Endothelial cell of umbilical vein (primary cell): ENCODE measurements around the gene GNAO1. TPM values are rescaled to one million over a fixed set of nuclear protein-coding genes. Genes with fewer than 3 reads are reported as not detected.

Source experiments
- BruUV-seq: library from RNA; stranded (reverse); fragments of 400-500 nt; replicated peaks from 2 replicates; lab custom pipeline; 2021; lab: Mats Ljungman, UMichigan
- CTCF ChIA-PET: fragments of 300-600, 350-600 bp; sonication (Branson Sonifier 250); formaldehyde crosslinking; loops from one replicate; lab custom pipeline; 2021; ENCODE audit warnings: antibody characterized with exemption, inconsistent platforms; lab: Charles Lee
- POLR2A ChIA-PET: fragments of 300-600, 350-600 bp; sonication (Branson Sonifier 250); formaldehyde crosslinking; loops from one replicate; lab custom pipeline; 2021; ENCODE audit warnings: antibody characterized with exemption, inconsistent platforms; lab: Charles Lee
- DNase-seq: peaks from one replicate; pipeline ENCODE4 v3.0.0-alpha.2; 2011; ENCODE audit warnings: low read depth, low spot score
- FAIRE-seq: peaks from 2 replicates; lab custom pipeline; 2011; peaks lifted over from hg19 to GRCh38; lab: Jason Lieb, UNC
- H2AFZ ChIP-seq: 2 replicates; pipeline ENCODE4 v1.6.0; 2012; ENCODE audit warnings: low read depth, low read length, control low read depth, inconsistent platforms
- H3K27ac ChIP-seq: 2 replicates; pipeline ENCODE4 v1.5.1; 2011; ENCODE audit warnings: low read depth, mild to moderate bottlenecking, control low read depth, low read length, moderate library complexity; ENCODE audit not compliant: insufficient read depth
- H3K27me3 ChIP-seq, 2 experiments: 2 replicates each; pipeline versions ENCODE4 v1.6.0 to v1.6.1; 2011; ENCODE audit warnings: low read length in 2 of 2, mixed read lengths in 1 of 2; ENCODE audit not compliant: control insufficient read depth in 2 of 2, insufficient read depth in 2 of 2
- H3K36me3 ChIP-seq, 2 experiments: 2 replicates in 1 of 2; 3 replicates in 1 of 2; pipeline ENCODE4 v1.5.1; 2011; ENCODE audit warnings: low read length in 2 of 2, mild to moderate bottlenecking in 1 of 2, moderate library complexity in 1 of 2; ENCODE audit not compliant: control insufficient read depth in 2 of 2, insufficient read depth in 2 of 2; ENCODE audit errors: extremely low read depth in 1 of 2
- H3K4me1 ChIP-seq: 3 replicates; pipeline ENCODE4 v1.5.1; 2011; ENCODE audit warnings: mild to moderate bottlenecking, low read length; ENCODE audit not compliant: control insufficient read depth, insufficient read depth; ENCODE audit errors: extremely low read depth
- H3K4me2 ChIP-seq: 2 replicates; pipeline ENCODE4 v1.6.1; 2011; ENCODE audit warnings: low read length, control low read depth, mixed read lengths; ENCODE audit not compliant: insufficient read depth
- H3K4me3 ChIP-seq, 3 experiments: fragments of 200-600 bp in 1 of 3; sonication (generic), shearing (Covaris generic) in 1 of 3; replicated peaks in 1 of 3; 2 replicates each; pipeline ENCODE4 v1.5.1; 2011 to 2016; ENCODE audit warnings: control low read depth in 3 of 3, low read length in 3 of 3, mild to moderate bottlenecking in 2 of 3, inconsistent platforms in 1 of 3, low read depth in 1 of 3, moderate library complexity in 1 of 3; ENCODE audit not compliant: insufficient read depth in 1 of 3
- H3K79me2 ChIP-seq: 2 replicates; pipeline ENCODE4 v1.6.0; 2012; ENCODE audit warnings: low read length, inconsistent platforms; ENCODE audit not compliant: control insufficient read depth, insufficient read depth
- H3K9ac ChIP-seq: replicated peaks from 2 replicates; pipeline ENCODE3; 2011; ENCODE audit warnings: low read length, control low read depth; ENCODE audit not compliant: insufficient read depth; ENCODE audit errors: extremely low read depth
- H3K9me1 ChIP-seq: replicated peaks from 3 replicates; pipeline ENCODE4 v1.6.0; 2011; ENCODE audit warnings: mild to moderate bottlenecking, low read length; ENCODE audit not compliant: control insufficient read depth, insufficient read depth; ENCODE audit errors: extremely low read depth
- H3K9me3 ChIP-seq: replicated peaks from 2 replicates; pipeline ENCODE4 v1.5.1; 2012; ENCODE audit warnings: low read length, inconsistent platforms; ENCODE audit not compliant: control insufficient read depth, insufficient read depth
- H4K20me1 ChIP-seq: replicated peaks from 2 replicates; pipeline ENCODE3; 2011; ENCODE audit warnings: mild to moderate bottlenecking, low read length; ENCODE audit not compliant: control insufficient read depth, insufficient read depth; ENCODE audit errors: extremely low read depth
- EZH2 ChIP-seq: IDR thresholded peaks from 2 replicates; pipeline ENCODE4 v1.6.1; 2012; ENCODE audit warnings: borderline replicate concordance, low read depth, mild to moderate bottlenecking, moderate library complexity, low read length, inconsistent platforms; ENCODE audit not compliant: severe bottlenecking
- FOS ChIP-seq: IDR thresholded peaks from 2 replicates; pipeline ENCODE4 v1.6.1; 2011; ENCODE audit warnings: mild to moderate bottlenecking, low read length, moderate library complexity, borderline replicate concordance; ENCODE audit not compliant: insufficient read depth
- GATA2 ChIP-seq: IDR thresholded peaks from 2 replicates; pipeline ENCODE4 v1.7.0; 2011; ENCODE audit warnings: low read depth, mild to moderate bottlenecking, moderate library complexity, mixed read lengths, low read length; ENCODE audit not compliant: insufficient read length, insufficient read depth
- JUN ChIP-seq: IDR thresholded peaks from 2 replicates; pipeline ENCODE4 v1.6.1; 2011; ENCODE audit warnings: borderline replicate concordance, low read depth; ENCODE audit not compliant: insufficient read length, insufficient read depth
- MAX ChIP-seq: IDR thresholded peaks from 2 replicates; pipeline ENCODE4 v1.6.1; 2011; ENCODE audit not compliant: insufficient read depth, insufficient read length
- MYC ChIP-seq: IDR thresholded peaks from one replicate; pipeline ENCODE4 v1.6.1; 2011; ENCODE audit warnings: mild to moderate bottlenecking, low read depth, low read length
- POLR2A ChIP-seq: IDR thresholded peaks from 2 replicates; pipeline ENCODE4 v1.6.1; 2012; ENCODE audit warnings: low read depth, mild to moderate bottlenecking, control low read depth, low read length
- POLR2AphosphoS5 ChIP-seq: IDR thresholded peaks from 2 replicates; pipeline ENCODE4 v1.6.1; 2012; ENCODE audit warnings: low read depth, mild to moderate bottlenecking, control low read depth, low read length, moderate library complexity; ENCODE audit not compliant: insufficient read depth
- dilution Hi-C: fragments of 300-500 bp; cut with MboI; formaldehyde crosslinking; loops from one replicate; pipeline ENCODE4 v1.15.0; 2019; ENCODE audit warnings: low sequenced_read_pairs; ENCODE audit not compliant: extremely low pct_ligation_motif_present
- intact Hi-C: fragments of 100-400 bp; cut with micrococcal nuclease; formaldehyde crosslinking; loops from one replicate; pipeline ENCODE4 v1.10.0; 2022
- polyA plus RNA-seq, 4 experiments: library from polyadenylated mRNA; depleted of rRNA in 3 of 4; stranded (reverse) in 3 of 4; unstranded in 1 of 4; fragments of >200 nt; gene quantifications; 2 replicates each; pipeline versions ENCODE4 v1.2.1 to v1.2.3, GENCODE V29; 2011 to 2012; ENCODE audit warnings: missing spikeins in 1 of 4
- total RNA-seq: library from RNA; stranded (reverse); gene quantifications from 2 replicates; pipeline ENCODE4 v1.2.3, GENCODE V29; 2021
- TF ChIP-seq, protein P1 (sequence below), 2 donors: IDR thresholded peaks; 1 replicate in 1 of 2; 2 replicates in 1 of 2; pipeline ENCODE4 v1.5.1; 2011; ENCODE audit warnings: low read length in 2 of 2, mild to moderate bottlenecking in 2 of 2, moderate library complexity in 2 of 2, control low read depth in 1 of 2, inconsistent platforms in 1 of 2, low read depth in 1 of 2; ENCODE audit not compliant: insufficient read depth in 1 of 2; ENCODE audit errors: extremely low read depth in 1 of 2

Gene GNAO1
- total and polyA plus RNA-seq, 2 donors (not counting 3 experiments of a cell fraction or from before 2014, with no cell fraction given), result not detected

GRCh38 chr16:56247018-56247417, 55.7 kb downstream of the GNAO1 start:
- Histone ChIP-seq H3K9me1 (no peaks in the 10 kb centered on the region), H4K20me1 (no peaks in the 10 kb centered on the region), H3K79me2 (no peaks in the 10 kb centered on the region), H3K27ac (no peak overlapping the region), H3K9ac (no peak overlapping the region), H3K27me3 (no peaks in the 10 kb centered on the region), H3K4me2 (no peak overlapping the region), H3K4me1 (no peaks in the 10 kb centered on the region), H2AFZ (no peak overlapping the region), H3K4me3 (no peak overlapping the region), H3K9me3 (no peaks in the 10 kb centered on the region), H3K36me3 (no peaks in the 10 kb centered on the region)
- dilution Hi-C loops (no loop called here), intact Hi-C loops (no loop called here)
- FAIRE-seq, result no peak
- BruUV-seq, result no TSS peak
- TF ChIP-seq MYC, result no peak
- TF ChIP-seq, protein P1, sequence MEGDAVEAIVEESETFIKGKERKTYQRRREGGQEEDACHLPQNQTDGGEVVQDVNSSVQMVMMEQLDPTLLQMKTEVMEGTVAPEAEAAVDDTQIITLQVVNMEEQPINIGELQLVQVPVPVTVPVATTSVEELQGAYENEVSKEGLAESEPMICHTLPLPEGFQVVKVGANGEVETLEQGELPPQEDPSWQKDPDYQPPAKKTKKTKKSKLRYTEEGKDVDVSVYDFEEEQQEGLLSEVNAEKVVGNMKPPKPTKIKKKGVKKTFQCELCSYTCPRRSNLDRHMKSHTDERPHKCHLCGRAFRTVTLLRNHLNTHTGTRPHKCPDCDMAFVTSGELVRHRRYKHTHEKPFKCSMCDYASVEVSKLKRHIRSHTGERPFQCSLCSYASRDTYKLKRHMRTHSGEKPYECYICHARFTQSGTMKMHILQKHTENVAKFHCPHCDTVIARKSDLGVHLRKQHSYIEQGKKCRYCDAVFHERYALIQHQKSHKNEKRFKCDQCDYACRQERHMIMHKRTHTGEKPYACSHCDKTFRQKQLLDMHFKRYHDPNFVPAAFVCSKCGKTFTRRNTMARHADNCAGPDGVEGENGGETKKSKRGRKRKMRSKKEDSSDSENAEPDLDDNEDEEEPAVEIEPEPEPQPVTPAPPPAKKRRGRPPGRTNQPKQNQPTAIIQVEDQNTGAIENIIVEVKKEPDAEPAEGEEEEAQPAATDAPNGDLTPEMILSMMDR (IDR thresholded peaks at IDR 0.05; ENCODE audit: extremely low read depth in 1 of 2, insufficient read depth in 1 of 2, low read depth in 1 of 2, low read length in 2 of 2), result no peak
- TF ChIP-seq EZH2, result no peak
- TF ChIP-seq FOS, result no peak
- TF ChIP-seq JUN, result no peak
- TF ChIP-seq POLR2A, result no peak
- TF ChIP-seq MAX, result no peak
- TF ChIP-seq GATA2, result no peak
- no peak for TF ChIP-seq POLR2AphosphoS5
- POLR2A ChIA-PET, result no interaction called here
- no peak for DNase-seq
- CTCF ChIA-PET, result no interaction called here
